Activated CD4-positive, CD25-positive, alpha-beta regulatory T cell treated with anti-CD3 and anti-CD28 coated beads, Interleukin-2, amount 50 U/mL, for 72 hours (primary cell): ENCODE data around the gene INTS2.
"Not testable (repeated sequence)": the region's sequence is repeated elsewhere in the genome, so short reads cannot be mapped to it uniquely, and the experiment has no call there.

Source experiments
- DNase-seq: peaks from one replicate; pipeline ENCODE4 v3.0.0; 2021

The INTS2 gene

DNA sequence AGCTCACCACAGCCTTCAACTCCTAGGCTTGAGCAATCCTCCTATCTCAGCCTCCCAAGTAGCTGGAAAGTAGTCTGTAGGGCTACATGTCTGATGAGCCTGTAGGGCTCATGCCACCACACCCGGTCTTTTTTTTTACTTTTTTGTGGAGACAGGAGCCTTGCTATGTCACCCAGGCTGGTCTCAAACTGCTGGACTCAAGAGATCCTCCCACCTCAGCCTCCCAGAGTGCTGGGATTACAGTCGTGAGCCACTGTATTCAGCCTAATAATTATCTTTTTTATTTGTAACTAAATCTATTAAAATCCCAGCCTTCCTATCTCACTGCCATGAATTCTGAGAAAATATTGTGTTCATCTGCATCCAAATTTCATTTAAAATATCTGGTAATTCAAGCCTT, 79.5 kb downstream of the INTS2 start:
- DNase-seq, result no peak

DNA sequence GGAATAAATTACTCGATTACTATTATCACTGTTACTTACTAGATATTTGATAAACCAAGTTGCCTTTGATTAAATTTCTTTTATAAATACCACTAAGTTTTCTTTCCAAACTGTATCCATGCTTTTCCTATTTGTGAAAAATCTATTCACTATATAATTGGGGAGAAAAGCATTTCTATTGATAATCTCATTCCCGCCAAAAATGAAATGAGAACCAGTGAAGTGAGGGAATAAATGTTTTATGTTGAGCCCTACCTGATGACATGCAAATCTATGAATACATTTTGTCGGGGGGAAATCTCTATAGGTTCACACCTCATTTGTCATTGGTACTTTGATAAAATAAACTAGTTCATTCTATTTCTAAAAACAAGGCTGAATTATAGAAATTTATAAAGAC, 80.1 kb downstream of the INTS2 start:
- DNase-seq, result no peak

DNA sequence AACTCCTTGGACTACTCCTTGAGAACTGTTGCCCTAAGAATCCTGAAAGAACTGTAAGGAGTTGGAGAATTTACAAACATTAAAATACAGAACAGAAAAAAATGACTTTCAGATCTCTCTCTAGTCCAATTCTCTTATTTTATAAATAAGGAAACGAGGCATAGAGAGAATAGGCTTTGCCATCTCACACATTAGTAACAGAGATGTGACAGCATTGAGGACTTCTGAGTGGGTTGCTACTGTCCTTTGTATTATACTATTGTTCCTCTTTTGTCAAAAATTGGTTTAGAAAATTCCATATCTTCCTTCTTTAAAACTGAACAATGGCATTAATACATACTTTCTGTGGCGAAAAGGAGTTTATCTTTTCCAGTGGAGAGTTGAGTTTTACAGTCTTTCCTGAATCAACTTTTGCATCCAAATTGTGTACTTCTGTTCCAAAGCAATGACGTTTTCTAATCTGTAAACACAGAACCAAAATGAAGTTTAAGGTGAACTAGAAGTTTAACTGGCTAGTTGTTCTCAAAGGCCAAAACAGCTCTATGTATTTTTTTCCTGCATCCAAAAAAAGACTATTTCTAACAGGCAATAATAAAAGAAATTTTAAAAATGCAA, 80.9 kb downstream of the INTS2 start:
- no peak for DNase-seq

DNA sequence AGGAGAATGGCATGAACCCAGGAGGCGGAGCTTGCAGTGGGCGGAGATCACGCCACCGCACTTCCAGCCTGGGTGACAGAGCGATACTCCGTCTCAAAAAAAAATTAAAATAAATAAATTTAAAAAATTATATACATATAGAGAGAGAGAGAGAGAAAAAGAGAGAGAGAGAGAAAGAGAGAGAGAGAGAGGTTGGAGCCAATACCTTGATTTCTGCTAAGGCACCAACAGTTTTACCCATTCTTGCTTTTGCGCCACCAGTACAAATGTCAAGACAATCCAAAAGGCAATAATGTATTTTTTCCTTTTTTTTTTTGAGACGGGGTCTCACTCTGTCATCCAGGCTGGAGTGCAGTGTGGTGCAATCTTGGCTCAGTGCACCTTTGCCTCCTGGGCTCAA, 81.7 kb downstream of the INTS2 start:
- DNase-seq, result no peak

DNA sequence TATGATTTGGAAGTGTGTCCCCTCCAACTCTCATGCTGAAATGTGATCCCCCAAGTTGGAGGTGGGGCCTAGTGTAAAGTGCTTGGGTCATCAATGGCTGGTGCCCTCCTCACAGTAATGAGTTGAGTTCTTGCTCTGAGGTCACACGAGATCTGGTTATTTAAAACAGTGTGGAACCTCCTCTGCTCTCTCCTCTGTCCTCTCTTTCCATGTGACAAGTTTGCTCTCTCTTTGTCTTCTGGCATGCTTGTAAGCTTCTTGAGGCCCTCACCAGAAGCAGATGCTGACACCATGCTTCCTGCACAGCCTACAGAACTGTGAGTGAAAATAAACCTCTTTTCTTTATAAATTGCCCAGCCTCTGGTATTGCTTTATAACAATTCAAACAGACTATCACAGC, 84.3 kb downstream of the INTS2 start:
- no peak for DNase-seq

- no peak for DNase-seq
These were observed 84.9 kb downstream of the INTS2 start for GRCh38 chr17:61842899-61843298.

GRCh38 chr17:61839300-61839786, 88.4 kb downstream of the INTS2 start:
- no peak for DNase-seq

DNA sequence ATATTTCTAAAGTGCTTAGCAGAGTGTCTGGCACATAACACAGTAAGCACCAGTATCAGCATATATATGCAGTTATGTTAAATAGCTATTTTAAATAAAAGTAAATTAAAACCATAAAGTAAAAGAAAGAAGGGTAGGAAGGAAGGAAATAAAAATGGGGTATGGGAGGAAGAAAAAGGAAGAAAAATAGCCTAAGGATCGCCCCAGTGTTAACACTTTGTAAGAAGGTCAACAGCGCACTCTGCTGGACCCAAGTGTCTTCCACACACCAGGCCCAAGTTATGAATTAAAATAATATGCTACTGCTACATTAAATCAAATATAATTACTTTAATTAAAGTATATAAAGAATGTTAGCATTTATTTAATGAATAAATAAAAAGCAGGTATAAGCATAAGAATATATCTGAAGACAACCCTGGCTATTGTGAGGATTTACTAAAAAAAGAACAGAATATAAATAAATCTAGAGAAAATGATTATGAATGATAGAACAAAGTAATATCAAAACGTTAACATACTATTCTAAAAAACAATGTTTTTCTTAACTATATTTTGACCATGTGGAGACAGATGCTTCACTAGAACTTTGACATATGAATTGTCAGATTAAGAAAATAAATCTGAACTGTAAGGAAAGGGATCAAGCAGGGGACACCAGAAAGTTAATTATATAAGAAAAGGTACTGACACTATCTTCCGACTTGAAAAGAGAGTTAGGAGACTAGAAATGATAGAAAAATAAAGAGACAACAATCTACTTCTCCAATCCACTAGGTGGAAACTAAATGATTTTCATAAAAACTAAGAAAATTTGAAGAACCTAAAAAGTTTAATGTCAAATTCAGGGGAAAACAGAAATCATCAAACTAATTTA, 90.4 kb downstream of the INTS2 start:
- DNase-seq, result no peak

DNA sequence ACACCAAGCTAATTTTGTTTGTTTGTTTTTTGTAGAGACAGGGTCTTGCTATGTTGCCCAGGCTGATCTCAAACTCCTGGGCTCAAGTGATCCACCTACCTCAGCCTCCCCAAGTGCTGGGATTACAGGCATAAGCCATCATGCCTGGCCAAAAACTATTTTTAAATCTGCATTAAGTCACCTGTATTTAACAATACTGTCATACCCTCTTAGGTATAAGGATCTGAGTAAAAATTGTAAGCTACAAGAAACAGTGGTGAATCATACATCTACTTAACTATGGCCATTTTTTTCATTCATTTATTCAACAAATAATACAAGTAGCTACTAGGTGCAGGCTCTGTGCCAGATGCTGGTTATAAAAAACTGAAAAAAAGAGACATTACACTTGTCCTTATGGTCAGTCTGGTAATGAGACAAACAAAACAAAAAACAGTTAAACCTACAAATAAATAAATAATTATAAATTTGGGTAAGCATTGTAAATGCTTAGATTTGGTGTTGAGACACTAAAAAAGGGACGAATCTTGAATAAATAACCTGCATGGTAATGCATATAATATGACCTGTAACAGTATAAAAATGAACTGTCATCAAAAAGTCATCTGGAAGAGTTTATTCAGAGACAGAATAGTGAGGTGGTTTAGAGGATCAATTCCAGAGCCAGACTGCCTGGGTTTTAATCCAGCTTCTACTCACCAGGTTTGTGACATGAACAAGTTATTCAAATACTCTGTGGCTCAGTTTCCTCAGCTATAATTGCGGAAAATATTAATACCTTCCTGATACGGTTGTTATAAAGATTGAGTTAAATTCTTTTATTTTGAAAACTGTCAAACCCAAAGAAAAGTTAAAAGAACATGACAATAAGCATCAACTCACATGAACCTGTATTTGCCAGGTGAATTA, 91.3 kb downstream of the INTS2 start:
- DNase-seq, result no peak

DNA sequence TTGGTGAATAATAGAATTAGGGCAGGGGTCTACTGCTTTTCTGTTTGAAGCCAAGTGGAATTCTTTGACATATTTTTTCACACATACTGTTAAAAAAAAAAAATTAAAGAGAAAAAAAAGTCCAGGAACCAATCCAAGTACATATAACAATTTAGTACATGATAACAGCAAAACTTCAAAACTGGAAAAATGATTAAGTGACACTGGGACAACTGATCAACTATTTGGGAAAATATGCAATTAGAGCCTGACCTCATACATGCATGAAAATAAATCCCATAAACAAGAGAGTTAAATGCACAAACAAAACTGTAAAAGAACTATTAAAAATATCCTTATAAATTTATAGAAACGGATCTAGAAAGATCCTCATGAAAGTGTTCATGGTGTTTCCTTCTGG, 92.2 kb downstream of the INTS2 start:
- no peak for DNase-seq

DNA sequence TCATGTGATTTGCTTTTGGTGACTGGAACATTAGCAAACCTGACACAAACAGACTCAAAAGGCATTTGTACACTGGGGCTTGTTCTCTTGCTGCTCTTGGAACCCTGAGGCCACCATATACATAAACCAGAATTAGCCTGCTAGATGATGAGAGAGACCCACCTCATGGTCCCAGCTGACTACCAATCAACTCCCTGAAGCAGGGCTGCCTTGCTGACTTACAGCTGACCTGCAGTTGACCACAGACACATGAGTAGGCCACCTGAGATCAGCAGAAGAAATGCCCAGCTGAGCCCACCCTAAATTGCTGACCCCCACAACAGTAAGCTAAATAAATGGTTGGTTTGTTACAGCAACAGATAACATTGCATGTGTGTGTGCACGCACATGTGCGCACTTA, 93.2 kb downstream of the INTS2 start:
- DNase-seq, result no peak

GRCh38 chr17:61833536-61834193, 94.1 kb downstream of the INTS2 start:
- DNase-seq, result no peak

DNA sequence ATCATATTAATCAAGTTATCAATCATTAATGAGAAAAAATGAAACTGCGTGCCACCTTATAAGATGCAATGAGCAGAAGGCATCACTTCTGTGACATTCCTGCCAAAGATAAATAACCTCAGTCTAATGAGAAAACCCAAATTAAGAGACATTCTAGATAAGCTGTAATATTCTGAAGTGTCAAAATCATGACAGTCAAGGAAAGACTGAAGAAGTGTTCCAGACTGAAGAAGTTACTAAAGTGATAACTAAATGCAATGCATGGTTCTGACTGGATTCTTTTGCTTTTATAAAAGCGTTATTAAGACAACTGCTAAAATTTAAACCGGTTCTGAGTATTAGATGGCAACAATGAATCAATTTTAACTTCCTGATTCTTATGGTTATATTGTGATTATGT, 95.3 kb downstream of the INTS2 start:
- no peak for DNase-seq

- DNase-seq, result no peak
These were observed 96.7 kb downstream of the INTS2 start for GRCh38 chr17:61831099-61831498.

DNA sequence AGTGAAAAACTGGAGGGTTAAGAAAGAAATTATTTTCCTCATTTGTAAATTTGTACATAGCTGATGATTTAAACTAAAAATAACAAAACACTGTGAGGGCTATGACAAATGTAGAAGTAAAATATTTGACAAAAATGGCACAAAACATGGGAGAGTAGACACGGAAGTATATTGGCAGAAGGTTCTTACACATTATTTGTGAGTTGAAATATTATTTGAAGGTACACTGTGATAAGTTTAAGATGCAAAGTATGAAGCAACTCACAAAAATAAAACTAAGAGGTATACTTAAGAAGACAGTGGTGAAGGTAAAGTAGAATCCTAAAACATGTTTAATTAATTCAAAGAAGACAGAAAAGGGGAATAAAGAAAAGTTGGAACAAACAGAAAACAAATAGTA, 99.1 kb downstream of the INTS2 start:
- no peak for DNase-seq

GRCh38 chr17:61827649-61828395, 100.0 kb downstream of the INTS2 start:
- DNase-seq, result no peak

GRCh38 chr17:61826866-61827265, 100.9 kb downstream of the INTS2 start:
- DNase-seq, result not testable (repeated sequence)

DNA sequence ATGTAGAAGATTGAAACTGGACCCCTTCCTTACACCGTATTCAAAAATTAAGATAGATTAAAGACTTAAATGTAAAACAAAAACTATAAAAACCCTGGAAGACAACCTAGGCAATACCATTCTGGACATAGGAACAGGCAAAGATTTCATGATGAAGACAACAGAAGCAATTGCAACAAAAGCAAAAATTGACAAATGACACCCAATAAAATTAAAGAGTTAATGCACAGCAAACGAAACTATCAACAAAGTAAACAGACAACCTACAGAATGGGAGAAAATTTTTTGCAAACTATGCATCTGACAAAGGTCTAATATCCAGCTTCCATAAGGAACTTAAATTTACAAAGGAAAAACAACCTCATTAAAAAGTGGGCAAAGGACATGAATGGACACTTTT, 101.6 kb downstream of the INTS2 start:
- not testable (repeated sequence) for DNase-seq

GRCh38 chr17:61825448-61826137, 102.2 kb downstream of the INTS2 start:
- DNase-seq, result no peak

GRCh38 chr17:61822326-61823285, 105.2 kb downstream of the INTS2 start:
- no peak for DNase-seq
